NT2/D1 (cell line): ENCODE results near the gene TOP3A.

Experiments
- DNase-seq: peaks from one replicate; pipeline ENCODE4 v3.0.0-alpha.2; 2011; ENCODE audit warnings: low read depth, low spot score
- H3K27me3 ChIP-seq: 2 replicates; pipeline ENCODE4 v1.6.0; 2011; ENCODE audit warnings: mild to moderate bottlenecking; ENCODE audit not compliant: insufficient read length, insufficient read depth
- H3K36me3 ChIP-seq: 2 replicates; pipeline ENCODE4 v1.6.1; 2011; ENCODE audit warnings: mild to moderate bottlenecking, low read length, mixed read lengths; ENCODE audit not compliant: insufficient read depth, insufficient read length
- H3K4me1 ChIP-seq: 2 replicates; pipeline ENCODE4 v1.5.1; 2011; ENCODE audit not compliant: insufficient read depth, insufficient read length
- H3K4me3 ChIP-seq: 2 replicates; pipeline ENCODE4 v1.5.1; 2011; ENCODE audit warnings: low read depth; ENCODE audit not compliant: insufficient read length
- H3K9ac ChIP-seq: 2 replicates; pipeline ENCODE4 v1.6.0; 2011; ENCODE audit warnings: low read depth; ENCODE audit not compliant: insufficient read length
- H3K9me3 ChIP-seq: 2 replicates; pipeline ENCODE4 v1.5.1; 2011; ENCODE audit warnings: mild to moderate bottlenecking, low read length; ENCODE audit not compliant: insufficient read depth
- SUZ12 ChIP-seq: IDR thresholded peaks from 2 replicates; pipeline ENCODE4 v1.6.1; 2011; ENCODE audit not compliant: insufficient read length, insufficient read depth; ENCODE audit errors: extremely low read depth
- YY1 ChIP-seq: IDR thresholded peaks from 2 replicates; pipeline ENCODE4 v1.6.1; 2011; ENCODE audit not compliant: insufficient read length, insufficient read depth
- ZNF274 ChIP-seq: IDR thresholded peaks from 2 replicates; pipeline ENCODE4 v1.6.1; 2011; ENCODE audit warnings: mild to moderate bottlenecking, low read depth, low read length

TOP3A gene

GRCh38 chr17:18256776-18257175 is 58.0 kb downstream of the TOP3A start:
- Histone ChIP-seq H3K9me3 (no peaks in the 10 kb centered on the region), H3K4me1 (no peaks in the 10 kb centered on the region), H3K36me3 (peaks cover 51% of the 10 kb centered on the region), H3K9ac (peak overlapping the region; percentile 87), H3K4me3 (peak overlapping the region; percentile 78), H3K27me3 (no peaks in the 10 kb centered on the region)
- no peak for TF ChIP-seq ZNF274
- DNase-seq: no peak

GRCh38 chr17:18256351-18256750 is 58.4 kb downstream of the TOP3A start:
- Histone ChIP-seq H3K4me3 (no peak overlapping the region), H3K9ac (peak overlapping the region; percentile 87), H3K36me3 (peaks cover 55% of the 10 kb centered on the region), H3K27me3 (no peaks in the 10 kb centered on the region), H3K9me3 (no peaks in the 10 kb centered on the region), H3K4me1 (no peaks in the 10 kb centered on the region)
- DNase-seq: no peak
- TF ChIP-seq SUZ12 (no peak), ZNF274 (no peak)

- no peak for DNase-seq
- no peak overlapping the region for H3K9ac ChIP-seq
- peaks cover 68% of the 10 kb centered on the region for H3K36me3 ChIP-seq
These were observed 59.7 kb downstream of the TOP3A start for GRCh38 chr17:18254888-18255649.

GRCh38 chr17:18253947-18254821 is 60.6 kb downstream of the TOP3A start:
- no peaks in the 10 kb centered on the region for H3K9me3 ChIP-seq
- DNase-seq: no peak
- no peaks in the 10 kb centered on the region for H3K27me3 ChIP-seq
- H3K36me3 ChIP-seq: peaks cover 70% of the 10 kb centered on the region
- no peaks in the 10 kb centered on the region for H3K4me1 ChIP-seq
- H3K9ac ChIP-seq: no peak overlapping the region
- no peak overlapping the region for H3K4me3 ChIP-seq
- TF ChIP-seq YY1: no peak
- no peak for TF ChIP-seq ZNF274
- no peak for TF ChIP-seq SUZ12

More at GRCh38 chr17:18254888-18255649, 59.7 kb downstream of the TOP3A start:
- H3K4me1 ChIP-seq: no peaks in the 10 kb centered on the region
- no peaks in the 10 kb centered on the region for H3K9me3 ChIP-seq
- H3K4me3 ChIP-seq: no peak overlapping the region
- TF ChIP-seq ZNF274: no peak
- no peak for TF ChIP-seq SUZ12
- no peak for TF ChIP-seq YY1
- H3K27me3 ChIP-seq: no peaks in the 10 kb centered on the region

DNA sequence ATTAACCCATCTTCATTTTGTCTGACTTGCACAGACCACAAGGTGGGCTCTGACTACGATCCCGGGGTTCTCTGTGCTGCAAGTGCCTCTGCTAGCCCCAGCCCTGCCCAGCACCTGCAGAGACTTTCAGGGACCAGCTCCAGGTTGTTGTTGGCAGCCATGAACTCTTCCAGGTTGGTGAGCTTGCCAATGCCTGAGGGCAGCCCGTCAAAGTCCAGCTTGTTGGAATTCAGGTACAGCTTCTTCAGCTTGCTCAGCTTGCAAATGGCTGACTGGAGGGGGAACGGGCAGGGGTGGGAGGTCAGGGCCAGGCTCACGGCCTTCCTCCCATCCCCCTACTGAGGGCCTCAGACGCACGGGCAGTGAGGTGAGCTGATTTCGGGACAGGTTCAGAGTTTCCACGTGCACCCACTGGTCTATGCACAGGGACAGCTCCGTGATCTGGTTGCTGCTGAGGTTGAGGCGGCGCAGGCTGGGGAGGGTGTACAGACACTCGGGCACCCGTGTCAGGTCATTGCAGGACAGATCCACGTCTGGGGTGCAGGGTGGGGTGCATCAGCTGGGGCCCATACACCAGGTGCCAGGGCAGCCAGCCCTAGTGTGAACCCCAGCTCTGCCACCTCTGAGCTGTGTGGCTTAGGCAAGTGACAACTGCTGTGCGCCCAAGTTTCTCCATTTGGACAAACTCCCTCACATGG is 61.5 kb downstream of the TOP3A start:
- Histone ChIP-seq H3K9me3 (no peaks in the 10 kb centered on the region), H3K9ac (no peak overlapping the region), H3K4me3 (no peak overlapping the region), H3K27me3 (no peaks in the 10 kb centered on the region), H3K36me3 (peaks cover 79% of the 10 kb centered on the region), H3K4me1 (no peaks in the 10 kb centered on the region)
- no peak for DNase-seq
- TF ChIP-seq ZNF274 (no peak), SUZ12 (no peak), YY1 (no peak)

DNA sequence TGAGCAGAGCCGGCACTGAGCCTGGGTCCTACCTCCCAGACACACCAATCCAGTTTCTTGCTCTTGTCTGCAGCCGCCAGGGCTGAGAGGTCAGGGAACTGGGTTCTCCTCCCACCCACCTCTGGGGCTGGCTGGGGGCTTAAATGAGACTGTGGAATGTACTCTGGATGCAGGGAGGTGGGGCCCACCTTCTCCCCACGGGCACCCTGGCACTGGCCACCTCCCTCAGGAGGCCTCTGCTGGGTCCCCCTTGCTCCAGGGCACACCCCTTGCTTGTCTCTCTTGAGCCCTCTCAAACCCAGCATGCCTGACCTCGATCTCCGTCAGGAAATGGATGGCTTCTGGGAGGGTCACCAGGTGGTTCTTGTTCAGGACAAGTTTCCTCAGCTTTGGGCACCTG is 62.6 kb downstream of the TOP3A start:
- DNase-seq: no peak
- TF ChIP-seq ZNF274: no peak
- TF ChIP-seq SUZ12: no peak
- no peak for TF ChIP-seq YY1
- H3K4me1 ChIP-seq: no peaks in the 10 kb centered on the region
- no peak overlapping the region for H3K9ac ChIP-seq
- H3K4me3 ChIP-seq: no peak overlapping the region
- H3K9me3 ChIP-seq: no peaks in the 10 kb centered on the region
- peaks cover 90% of the 10 kb centered on the region for H3K36me3 ChIP-seq
- H3K27me3 ChIP-seq: no peaks in the 10 kb centered on the region

DNA sequence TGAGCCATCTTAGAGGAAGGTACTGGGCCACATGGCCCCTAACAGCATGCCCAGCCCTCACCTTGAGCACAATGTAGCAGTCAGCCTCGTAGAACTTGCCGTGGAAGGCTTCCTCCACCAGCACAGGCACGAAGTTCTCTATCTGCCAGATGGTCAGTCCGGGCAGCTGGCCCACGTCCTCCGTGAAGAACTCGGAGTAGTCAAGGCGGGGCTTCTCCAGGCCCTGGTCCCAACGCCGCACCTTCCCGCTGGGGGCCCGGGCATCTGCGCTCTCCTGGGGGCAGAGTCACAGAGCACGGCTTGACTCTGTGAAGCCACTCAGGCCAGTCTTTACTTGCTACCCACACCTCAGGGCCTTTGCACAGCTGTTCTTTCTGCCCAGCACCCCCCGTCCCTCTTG is 63.6 kb downstream of the TOP3A start:
- TF ChIP-seq SUZ12: no peak
- TF ChIP-seq YY1: no peak
- TF ChIP-seq ZNF274: no peak
- no peaks in the 10 kb centered on the region for H3K27me3 ChIP-seq
- DNase-seq: no peak
- H3K4me3 ChIP-seq: no peak overlapping the region
- peaks cover 88% of the 10 kb centered on the region for H3K36me3 ChIP-seq
- no peaks in the 10 kb centered on the region for H3K9me3 ChIP-seq
- peaks cover 2% of the 10 kb centered on the region for H3K4me1 ChIP-seq
- no peak overlapping the region for H3K9ac ChIP-seq
